Smooth muscle cell (in vitro differentiated cells): ENCODE data around the gene SH3PXD2B. TPM values are rescaled to one million over a fixed set of nuclear protein-coding genes. Genes with fewer than 3 reads are reported as not detected.

Experiments
- DNase-seq: peaks from one replicate; lab custom pipeline; 2025; ENCODE audit not compliant: unreplicated experiment; lab: John Stamatoyannopoulos, UW
- H2AFZ ChIP-seq: fragments of 200-600 bp; sonication (generic); 2 replicates; pipeline ENCODE4 v1.6.0; 2016; ENCODE audit warnings: antibody characterized with exemption, low read depth, mild to moderate bottlenecking
- H3F3A ChIP-seq: fragments of 200-600 bp; sonication (generic); 2 replicates; pipeline ENCODE4 v1.6.0; 2017; ENCODE audit warnings: antibody characterized with exemption, low read depth
- H3K27ac ChIP-seq: fragments of 200-600 bp; sonication (generic); 2 replicates; pipeline ENCODE4 v1.5.1; 2016; ENCODE audit warnings: low read depth, mild to moderate bottlenecking
- H3K27me3 ChIP-seq: fragments of 200-600 bp; sonication (generic); 2 replicates; pipeline ENCODE4 v1.6.1; 2016; ENCODE audit warnings: low read depth, mild to moderate bottlenecking
- H3K36me3 ChIP-seq: fragments of 200-600 bp; sonication (generic); 2 replicates; pipeline ENCODE4 v1.5.1; 2016; ENCODE audit warnings: low read depth
- H3K4me1 ChIP-seq: fragments of 200-600 bp; sonication (generic); 2 replicates; pipeline ENCODE4 v1.5.1; 2016; ENCODE audit warnings: low read depth
- H3K4me2 ChIP-seq: fragments of 200-600 bp; sonication (generic); 2 replicates; pipeline ENCODE4 v1.6.0; 2016; ENCODE audit warnings: mild to moderate bottlenecking
- H3K4me3 ChIP-seq: fragments of 200-600 bp; sonication (generic); 2 replicates; pipeline ENCODE4 v1.5.1; 2016; ENCODE audit warnings: mild to moderate bottlenecking
- H3K79me2 ChIP-seq: fragments of 200-600 bp; sonication (generic); 2 replicates; pipeline ENCODE4 v1.6.0; 2016; ENCODE audit warnings: low read depth, mild to moderate bottlenecking
- H3K9ac ChIP-seq: fragments of 200-600 bp; sonication (generic); 2 replicates; pipeline ENCODE4 v1.6.0; 2016; ENCODE audit warnings: low read depth
- H3K9me3 ChIP-seq: fragments of 200-600 bp; sonication (generic); replicated peaks from 2 replicates; pipeline ENCODE4 v1.5.1; 2016; ENCODE audit warnings: low read depth
- H4K20me1 ChIP-seq: fragments of 200-600 bp; sonication (generic); 2 replicates; pipeline ENCODE4 v1.6.0; 2016; ENCODE audit warnings: low read depth
- CTCF ChIP-seq: fragments of 200-600 bp; sonication (generic); IDR thresholded peaks from 2 replicates; pipeline ENCODE4 v1.5.1; 2017; ENCODE audit warnings: borderline replicate concordance, mild to moderate bottlenecking, antibody characterized with exemption; ENCODE audit not compliant: insufficient read depth, poor library complexity, severe bottlenecking
- WGBS: methylation state at CpG from one replicate; pipeline ENCODE4 v1.1.7; 2016; ENCODE audit warnings: low lambda C conversion rate; 5-methylcytosine and 5-hydroxymethylcytosine counted together
- polyA plus RNA-seq: library from polyadenylated mRNA; unstranded; fragments of >200 nt; fragmentation: Nextera tagmentation; extraction: Ambion mirVana; gene quantifications from 2 replicates; pipeline ENCODE4 v1.2.1, GENCODE V29; 2016
- total RNA-seq: library from RNA; depleted of rRNA; stranded (reverse); fragments of >200 nt; gene quantifications from 2 replicates; pipeline ENCODE4 v1.2.3, GENCODE V29; 2014

The SH3PXD2B gene
- total and polyA plus RNA-seq, 2 experiments from 2014 or later: 36.5 to 39.4 TPM

- H3K9me3 ChIP-seq: no peaks in the 10 kb centered on the region
- no peak overlapping the region for H3K4me2 ChIP-seq
- H2AFZ ChIP-seq: no peak overlapping the region
- no peak overlapping the region for H3K4me3 ChIP-seq
- WGBS: 92% methylated on average over 9 of the region's 9 CpGs
- H3F3A ChIP-seq: no peaks in the 10 kb centered on the region
- no peaks in the 10 kb centered on the region for H3K27me3 ChIP-seq
- H3K9ac ChIP-seq: no peak overlapping the region
- H3K27ac ChIP-seq: no peak overlapping the region
- no peaks in the 10 kb centered on the region for H3K36me3 ChIP-seq
- no peaks in the 10 kb centered on the region for H4K20me1 ChIP-seq
- DNase-seq: no peak
- no peak for TF ChIP-seq CTCF
- H3K79me2 ChIP-seq: no peaks in the 10 kb centered on the region
- no peaks in the 10 kb centered on the region for H3K4me1 ChIP-seq
These were observed 30.3 kb upstream of the SH3PXD2B start for GRCh38 chr5:172484664-172485063.

GRCh38 chr5:172482156-172483020 lies 28.1 kb upstream of the SH3PXD2B start:
- H3K27ac ChIP-seq: no peak overlapping the region
- TF ChIP-seq CTCF: no peak
- H2AFZ ChIP-seq: no peak overlapping the region
- 91% methylated on average over 15 of the region's 15 CpGs for whole genome bisulfite sequencing
- no peaks in the 10 kb centered on the region for H3K79me2 ChIP-seq
- no peak overlapping the region for H3K4me3 ChIP-seq
- H3F3A ChIP-seq: no peaks in the 10 kb centered on the region
- no peaks in the 10 kb centered on the region for H3K9me3 ChIP-seq
- H3K9ac ChIP-seq: no peak overlapping the region
- no peak for DNase-seq
- no peak overlapping the region for H3K4me2 ChIP-seq
- no peaks in the 10 kb centered on the region for H3K4me1 ChIP-seq
- H4K20me1 ChIP-seq: no peaks in the 10 kb centered on the region
- H3K36me3 ChIP-seq: no peaks in the 10 kb centered on the region
- H3K27me3 ChIP-seq: no peaks in the 10 kb centered on the region

- Histone ChIP-seq H3K4me1 (no peaks in the 10 kb centered on the region), H4K20me1 (no peaks in the 10 kb centered on the region), H3K9ac (no peak overlapping the region), H2AFZ (no peak overlapping the region), H3F3A (no peaks in the 10 kb centered on the region), H3K36me3 (no peaks in the 10 kb centered on the region), H3K79me2 (no peaks in the 10 kb centered on the region), H3K9me3 (no peaks in the 10 kb centered on the region), H3K27ac (no peak overlapping the region), H3K4me3 (no peak overlapping the region), H3K27me3 (no peaks in the 10 kb centered on the region), H3K4me2 (no peak overlapping the region)
- WGBS: 87% methylated on average over 10 of the region's 10 CpGs
- no peak for TF ChIP-seq CTCF
- DNase-seq: no peak
These were observed 26.9 kb upstream of the SH3PXD2B start for GRCh38 chr5:172481011-172481800.
